HG03354 (cell line): ENCODE data around the gene KIAA1755.

ENCODE experiments used
- ATAC-seq: cut with Tn5 transposase; IDR thresholded peaks from one replicate; pipeline ENCODE4 v1.9.1; 2021; ENCODE audit warnings: mild to moderate bottlenecking; ENCODE audit not compliant: unreplicated experiment, poor library complexity, severe bottlenecking

The KIAA1755 gene

GRCh38 chr20:38173237-38174156 is 87.0 kb downstream of the KIAA1755 start:
- ATAC-seq, result no peak

DNA sequence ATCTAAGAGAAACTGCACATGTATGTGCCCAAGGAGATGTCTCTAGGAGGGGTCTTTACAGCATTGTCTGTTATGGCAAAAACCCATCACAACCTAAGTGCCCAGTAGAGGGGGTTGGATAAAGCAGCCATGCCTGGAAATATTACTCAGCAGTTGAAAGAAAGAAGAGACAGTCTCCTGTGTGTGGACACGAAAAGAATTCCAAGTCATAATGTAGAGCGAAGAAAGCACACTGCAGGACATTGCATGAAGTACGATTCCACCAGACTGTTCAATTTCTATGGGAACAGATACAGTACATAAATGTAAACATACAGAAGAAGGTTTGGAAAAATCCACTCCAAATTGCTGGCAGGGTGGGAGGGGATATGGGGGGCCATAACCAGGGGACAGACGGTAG is 88.1 kb downstream of the KIAA1755 start:
- no peak for ATAC-seq

GRCh38 chr20:38171675-38172043 is 88.9 kb downstream of the KIAA1755 start:
- ATAC-seq, result no peak

DNA sequence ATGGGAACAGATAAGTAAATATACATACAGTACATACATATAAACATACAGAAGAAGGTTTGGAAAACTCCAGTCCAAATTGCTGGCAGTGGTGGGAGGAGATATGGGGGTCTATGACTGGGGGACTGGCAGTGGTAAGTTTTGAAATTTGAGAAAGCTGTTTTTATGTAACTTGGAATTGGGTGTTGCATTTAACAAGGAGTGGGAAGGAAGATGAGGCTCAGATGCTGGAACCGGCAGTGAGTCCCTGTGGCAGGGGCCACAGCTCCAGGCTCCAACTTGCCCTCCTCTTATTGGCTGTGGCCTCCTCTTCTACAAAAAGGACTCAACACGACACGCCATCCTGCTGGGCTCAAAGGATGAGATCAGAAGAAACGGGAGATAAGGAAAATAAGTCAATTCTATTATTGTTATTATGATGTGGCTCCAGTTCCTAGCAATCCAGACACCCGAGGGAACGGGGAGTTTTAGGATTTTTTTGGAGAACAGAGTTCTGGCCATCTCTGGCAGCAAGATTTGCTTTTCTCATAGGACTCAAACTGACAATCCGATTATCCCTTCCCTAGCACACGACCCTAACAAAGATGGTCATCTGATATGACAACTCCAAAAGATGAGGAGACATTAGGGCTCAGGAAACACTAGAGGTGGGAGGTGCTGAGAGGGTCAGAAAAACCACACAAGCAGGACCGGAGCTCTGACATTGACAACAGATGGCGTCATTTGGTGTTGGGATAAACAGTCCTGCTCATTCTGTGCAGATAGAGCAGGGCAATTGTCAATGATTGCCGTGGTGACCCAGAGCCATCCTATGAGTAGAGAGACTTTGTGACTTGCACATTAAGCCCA is 89.5 kb downstream of the KIAA1755 start:
- ATAC-seq, result no peak

DNA sequence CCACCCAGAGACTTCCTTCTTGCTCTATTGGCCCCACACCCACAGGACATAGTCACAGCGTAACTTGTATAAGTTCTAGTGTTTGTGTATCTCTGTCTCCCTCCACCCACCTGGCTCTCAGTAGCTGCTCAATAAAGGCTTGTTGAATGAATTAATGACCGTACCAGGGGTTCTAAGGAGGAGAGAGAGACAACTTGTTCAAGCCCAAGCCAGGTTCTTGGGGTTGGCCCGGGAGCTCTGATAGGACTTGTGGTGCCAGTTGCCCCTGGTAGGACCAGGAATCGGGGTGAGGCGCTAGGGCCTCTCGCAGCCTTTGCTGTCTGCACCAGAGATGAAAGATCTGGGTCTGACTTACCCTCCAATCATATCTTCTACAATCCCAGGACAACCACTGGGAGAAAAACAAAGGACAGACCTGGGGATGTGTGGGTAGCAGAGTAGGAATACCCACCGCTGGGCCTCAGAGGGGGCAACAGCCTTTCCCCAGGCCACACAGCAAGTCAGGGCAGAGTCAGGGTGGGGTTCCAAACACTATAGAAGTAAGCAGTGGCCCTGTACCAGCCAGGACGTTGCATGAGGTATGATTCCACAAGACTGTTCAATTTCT is 90.2 kb downstream of the KIAA1755 start:
- no peak for ATAC-seq

- ATAC-seq, result no peak
These were observed 90.8 kb downstream of the KIAA1755 start for GRCh38 chr20:38169636-38170193.

DNA sequence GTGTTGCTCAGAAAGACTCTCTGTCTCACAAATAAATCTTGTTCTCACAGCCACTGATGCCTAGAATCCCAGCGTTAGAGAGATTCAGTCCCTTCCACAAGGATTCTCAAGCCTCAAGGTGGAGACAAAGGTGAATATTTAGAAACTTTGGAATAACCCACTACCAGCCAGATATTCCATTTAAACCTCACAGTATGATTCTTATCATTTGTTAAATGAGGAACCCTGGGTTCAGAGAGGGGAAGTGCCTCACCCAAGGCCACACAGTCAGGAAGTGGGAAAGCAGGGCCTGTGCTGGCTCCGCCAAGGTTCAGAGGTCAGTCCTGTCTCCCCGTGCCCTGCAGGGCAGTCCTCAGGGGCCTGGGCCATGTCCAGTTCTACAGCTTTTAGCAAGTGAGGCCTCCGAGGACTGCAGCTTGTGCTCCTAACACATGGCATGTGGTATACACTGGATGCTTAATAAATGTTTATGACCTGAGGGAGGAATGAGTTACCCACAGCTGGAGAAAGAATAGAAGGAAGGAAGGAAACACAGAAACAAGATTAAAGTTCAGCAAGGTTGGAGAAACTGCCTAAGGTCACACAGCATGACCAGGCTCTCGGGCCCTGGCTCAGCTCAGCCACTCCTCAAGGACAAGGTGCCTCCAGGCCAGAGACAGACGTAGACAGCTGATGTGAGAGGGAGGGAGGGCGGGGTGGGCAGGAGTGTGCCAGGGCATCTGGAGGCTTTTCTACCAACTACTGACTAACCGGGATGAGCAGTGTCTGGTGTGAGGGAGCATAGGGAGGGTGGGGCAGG is 91.5 kb downstream of the KIAA1755 start:
- ATAC-seq, result no peak

- ATAC-seq, result no peak
These were observed 92.4 kb downstream of the KIAA1755 start for GRCh38 chr20:38167851-38168760.

DNA sequence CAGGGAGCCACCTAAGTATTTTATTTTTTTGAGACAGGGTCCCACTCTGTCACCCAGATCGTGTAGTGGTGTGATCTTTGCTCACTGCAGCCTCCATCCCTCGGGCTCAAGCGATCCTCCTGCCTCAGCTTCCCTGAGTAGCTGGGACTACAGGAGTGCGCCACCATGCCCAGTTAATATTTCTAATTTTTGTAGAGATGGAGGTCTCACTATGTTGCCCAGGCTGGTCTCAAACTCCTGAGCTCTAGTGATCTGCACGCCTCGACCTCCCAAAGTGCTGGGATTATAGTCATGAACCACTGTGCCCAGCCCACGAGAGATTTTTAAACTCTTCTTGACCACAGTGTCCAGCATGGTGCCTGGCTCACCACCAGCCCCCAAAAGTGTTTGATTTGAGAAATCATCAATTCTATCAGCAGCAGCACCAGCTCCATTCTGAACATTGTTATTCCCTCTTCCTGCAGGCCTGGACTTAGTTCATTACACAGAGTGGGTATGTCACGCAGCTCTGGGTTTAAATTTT is 93.1 kb downstream of the KIAA1755 start:
- no peak for ATAC-seq

GRCh38 chr20:38166703-38167233 is 93.8 kb downstream of the KIAA1755 start:
- ATAC-seq, result no peak

- no peak for ATAC-seq
These were observed 94.4 kb downstream of the KIAA1755 start for GRCh38 chr20:38165966-38166702.

DNA sequence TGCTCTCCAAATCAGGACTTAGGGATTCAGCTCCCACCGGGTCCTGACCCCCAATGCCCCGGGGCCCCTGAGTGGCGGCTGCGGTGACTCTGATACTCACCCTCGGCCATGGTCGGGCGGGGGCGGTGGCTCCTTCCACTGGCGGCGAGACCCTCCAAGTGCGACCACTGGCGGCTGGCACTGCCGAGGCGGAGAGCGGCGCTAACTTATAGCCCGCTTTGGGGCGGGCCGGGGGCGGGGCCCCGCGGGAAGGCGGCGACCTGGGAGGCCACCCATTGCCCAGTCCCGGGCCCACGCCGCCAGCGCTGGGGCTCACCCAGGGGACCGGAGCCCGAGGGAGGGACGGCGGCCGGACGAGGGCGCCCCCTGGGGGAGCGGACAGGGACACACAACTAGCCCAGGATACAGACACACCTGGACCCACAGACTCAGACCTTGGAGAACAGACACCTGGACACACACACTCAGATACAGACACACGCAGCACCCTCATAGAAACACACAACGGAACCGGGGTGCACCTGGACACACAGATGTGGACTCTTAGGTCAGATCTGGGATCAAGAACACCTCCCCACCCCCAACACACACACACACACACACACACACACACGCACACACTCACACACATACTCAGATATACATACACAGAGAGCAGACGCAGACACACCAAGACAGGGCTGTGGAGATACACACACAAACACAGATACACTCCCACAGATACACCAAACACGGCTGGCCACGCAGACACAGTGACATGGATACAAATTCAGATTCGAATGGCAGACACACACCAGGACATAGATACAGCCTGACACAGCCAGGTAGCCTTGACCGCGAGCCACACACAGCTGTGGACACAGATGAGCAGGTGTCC is 95.2 kb downstream of the KIAA1755 start, which contains the start of gene TGM2:
TSS of gene TGM2 (minus strand) at position 182 of the 877 bp plus-strand sequence. CDS start at position 110, 72 bp downstream.
- ATAC-seq, result peak; percentile 86

- ATAC-seq, result no peak
These were observed 95.9 kb downstream of the KIAA1755 start for GRCh38 chr20:38164624-38165088.

GRCh38 chr20:38164069-38164468 is 96.5 kb downstream of the KIAA1755 start:
- ATAC-seq, result no peak

DNA sequence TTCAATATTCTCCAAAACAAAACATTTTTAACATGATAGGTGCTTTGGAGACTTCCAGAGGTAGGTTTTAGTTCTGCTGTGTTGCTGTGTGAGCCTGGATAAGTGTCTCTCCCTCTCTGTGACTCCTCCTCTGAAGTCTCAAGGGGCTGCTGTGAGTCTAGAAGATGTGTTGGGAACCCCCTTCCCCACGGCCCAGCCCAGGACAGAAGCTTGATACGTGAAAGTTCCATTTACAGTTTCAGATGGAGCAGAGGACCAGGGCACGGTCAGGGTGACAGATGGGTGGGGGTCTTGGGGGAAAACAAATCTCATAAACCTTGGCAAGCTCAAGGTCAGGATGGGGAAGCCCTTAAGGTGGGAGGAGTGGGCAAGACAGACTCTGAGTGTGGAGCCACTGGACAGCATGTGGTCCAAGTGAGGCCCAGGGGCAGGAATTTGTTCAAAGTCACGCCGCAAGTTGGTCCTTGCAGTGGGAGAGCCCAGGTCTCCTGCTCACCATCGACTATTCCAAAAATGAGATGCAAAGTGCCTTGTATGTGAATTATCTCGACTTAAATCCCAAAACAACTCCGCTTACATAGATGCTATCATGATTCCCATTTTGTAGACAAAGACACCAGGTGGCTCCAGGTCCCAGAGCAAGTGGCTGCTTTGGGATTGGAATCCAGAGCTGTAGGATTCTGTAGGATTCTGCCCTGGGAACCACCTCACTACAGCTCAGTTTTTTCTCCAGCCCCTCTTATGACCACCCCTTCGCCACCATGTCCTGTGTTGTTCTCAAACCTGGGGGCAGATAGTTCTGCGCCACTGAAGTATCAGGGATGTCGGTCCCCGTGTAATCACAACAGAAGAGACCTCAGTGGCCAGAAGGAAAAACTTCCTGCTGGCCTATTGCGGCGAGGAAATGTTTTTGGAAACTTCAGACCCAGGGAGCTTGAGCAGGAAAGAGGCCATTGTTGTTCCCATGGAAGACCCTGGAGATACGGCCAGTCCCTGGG is 97.4 kb downstream of the KIAA1755 start:
- ATAC-seq, result no peak
